GM21390 (cell line): Measurements from ENCODE around the gene TNNC2.
"Not testable (repeated sequence)": the region's sequence is repeated elsewhere in the genome, so short reads cannot be mapped to it uniquely, and the experiment has no call there.

ENCODE experiments used
- ATAC-seq: cut with Tn5 transposase; IDR thresholded peaks from one replicate; pipeline ENCODE4 v1.9.1; 2021; ENCODE audit not compliant: unreplicated experiment

TNNC2 gene

DNA sequence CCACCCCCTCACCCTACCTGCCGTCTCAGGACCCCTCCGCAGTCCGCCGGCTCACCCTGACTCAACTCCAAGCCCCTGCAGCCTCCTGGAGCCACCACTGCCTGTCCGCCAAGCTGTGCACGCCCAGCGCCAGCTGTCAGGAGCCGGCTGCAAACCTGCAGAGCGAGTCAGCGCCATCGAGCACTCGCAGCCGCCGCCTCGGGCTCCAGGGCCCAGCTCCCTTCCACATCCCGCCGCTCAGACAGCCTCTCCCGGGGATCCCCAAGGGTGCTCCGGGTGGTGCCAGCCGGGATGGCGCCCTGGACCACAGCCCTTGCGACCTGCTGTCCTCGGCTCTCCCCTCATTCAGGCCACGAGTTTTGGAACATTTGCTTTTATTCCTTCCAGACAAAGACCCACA, 4.3 kb downstream of the TNNC2 start:
- ATAC-seq: no peak

DNA sequence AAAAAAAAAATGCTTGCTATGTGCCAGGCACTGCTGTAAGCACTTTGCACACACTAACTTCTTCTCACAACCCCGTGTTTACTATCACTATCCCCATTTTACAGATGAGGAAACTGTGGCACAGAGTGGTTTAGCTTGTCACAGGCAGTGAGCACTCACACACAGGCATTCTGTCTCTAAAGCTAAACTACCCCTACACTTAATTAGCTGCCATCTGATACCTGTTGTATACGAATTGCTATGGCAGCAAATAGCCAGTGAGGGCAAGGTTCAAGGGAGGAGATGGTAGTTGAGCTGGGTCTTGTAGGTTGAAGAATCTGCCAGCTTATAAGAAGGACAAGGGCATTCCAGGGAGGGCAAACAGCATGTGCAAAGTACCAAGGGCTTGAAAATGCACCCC, 5.2 kb downstream of the TNNC2 start:
- ATAC-seq: no peak

DNA sequence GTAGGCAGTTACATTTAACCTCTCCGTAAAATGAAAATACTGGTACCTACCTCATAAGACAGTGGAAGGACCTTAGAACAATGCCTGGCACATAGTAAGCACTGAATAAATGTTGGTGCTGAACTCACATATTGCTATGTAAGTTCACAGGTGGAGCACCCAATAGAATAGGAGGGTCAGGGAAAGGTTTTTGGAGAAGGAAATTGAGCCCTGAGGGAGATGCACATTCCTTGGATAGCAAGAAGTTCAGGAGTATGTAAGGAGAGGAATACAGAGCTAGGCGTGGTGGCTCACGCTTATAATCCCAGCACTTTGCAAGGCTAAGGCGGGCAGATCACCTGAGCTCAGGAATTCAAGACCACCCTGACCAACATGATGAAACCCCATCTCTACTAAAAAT, 7.6 kb downstream of the TNNC2 start:
- no peak for ATAC-seq

DNA sequence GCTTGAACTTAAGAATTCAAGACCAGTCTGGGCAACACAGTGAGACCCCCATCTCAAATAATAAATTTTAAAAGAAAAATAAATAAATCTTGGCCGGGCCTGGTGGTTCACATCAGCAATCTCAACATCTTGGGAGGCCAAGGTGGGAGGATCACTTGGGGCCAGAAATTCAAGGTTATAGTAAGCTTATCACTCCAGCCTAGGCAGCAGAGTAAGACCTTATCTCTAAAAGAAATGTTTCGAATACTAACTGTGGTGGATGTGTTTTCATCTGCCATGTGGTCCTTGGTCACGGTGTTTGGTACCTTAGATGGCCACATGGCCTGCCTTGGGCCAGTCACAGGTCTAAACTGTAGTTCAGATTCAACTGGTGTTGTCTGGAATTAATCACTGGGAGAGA, 8.9 kb downstream of the TNNC2 start:
- no peak for ATAC-seq

DNA sequence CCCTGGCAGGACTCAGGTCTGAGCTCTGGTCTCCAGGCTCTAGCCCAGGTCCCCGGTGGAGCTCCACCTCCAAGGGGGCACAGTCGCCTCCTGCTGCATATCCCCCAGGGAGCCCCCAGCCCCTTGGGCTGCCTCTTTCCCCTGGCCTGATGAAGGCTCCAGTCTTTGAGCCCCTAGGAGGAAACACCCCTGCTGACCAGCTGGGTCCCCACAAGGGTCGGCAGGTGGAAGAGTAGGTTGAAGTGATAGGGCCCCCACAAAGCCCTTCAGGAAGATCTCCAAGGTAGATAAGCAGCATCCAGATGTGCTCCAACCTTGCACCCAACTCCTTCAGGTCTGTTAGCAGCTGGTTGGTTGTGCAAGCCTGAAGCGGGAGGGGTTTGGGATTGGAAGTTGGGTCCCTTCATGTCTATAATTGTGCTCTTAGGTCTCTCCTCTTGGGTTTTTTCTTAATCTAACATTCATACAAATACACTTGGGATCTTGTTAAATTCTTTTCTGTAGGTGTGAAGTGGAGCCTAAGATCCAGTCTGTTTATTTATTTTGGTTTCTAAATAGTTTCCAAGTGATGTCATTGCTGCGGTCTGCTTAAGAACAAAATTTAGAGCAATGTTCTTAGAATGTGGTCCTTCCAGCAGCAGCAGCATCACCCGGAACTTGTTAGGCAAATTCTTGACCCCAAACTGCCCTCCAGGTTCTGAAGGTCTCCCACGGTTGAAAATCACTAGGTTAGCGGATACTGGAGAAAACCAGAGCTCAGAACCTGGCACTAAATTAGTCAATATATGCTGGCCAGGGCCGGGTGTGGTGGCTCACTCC, 9.5 kb downstream of the TNNC2 start:
- ATAC-seq: no peak

DNA sequence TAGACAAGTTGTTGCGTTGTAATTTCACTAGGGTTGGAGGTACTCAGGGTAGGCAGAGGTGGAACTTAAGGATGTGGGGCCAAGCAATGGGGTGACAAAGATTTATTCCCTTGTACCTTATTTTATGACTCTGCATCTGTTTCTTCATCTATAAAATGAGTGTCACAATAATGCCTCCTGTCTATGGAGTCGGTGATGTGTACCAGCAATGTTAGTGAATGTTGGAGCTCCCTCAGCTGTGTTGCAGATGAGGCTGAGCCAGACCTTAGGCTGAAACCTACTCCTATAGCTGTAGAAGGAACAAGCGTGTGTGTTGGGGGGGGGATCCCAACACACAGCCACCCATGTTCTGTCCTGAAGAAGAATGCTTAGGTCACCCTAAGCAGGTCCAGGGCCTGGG, 10.2 kb downstream of the TNNC2 start:
- ATAC-seq: no peak

DNA sequence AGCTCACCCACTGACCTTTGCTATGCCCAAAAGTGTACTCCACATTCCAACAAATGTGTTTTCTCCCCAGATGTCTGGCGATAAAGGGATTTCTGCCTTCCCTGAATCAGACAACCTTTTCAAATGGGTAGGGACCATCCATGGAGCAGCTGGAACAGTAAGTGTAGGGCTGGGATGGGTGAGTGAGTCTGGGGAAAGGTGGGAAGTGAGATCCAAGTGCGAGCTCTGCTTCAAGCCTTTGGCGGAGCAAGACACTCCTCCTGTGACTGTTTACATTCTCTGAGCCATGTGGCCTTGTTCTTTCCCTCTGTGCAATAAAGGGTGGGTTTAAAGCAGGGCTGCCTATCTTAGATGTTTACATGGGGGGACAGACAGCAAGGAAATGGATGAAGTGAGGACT, 12.8 kb downstream of the TNNC2 start:
- no peak for ATAC-seq

DNA sequence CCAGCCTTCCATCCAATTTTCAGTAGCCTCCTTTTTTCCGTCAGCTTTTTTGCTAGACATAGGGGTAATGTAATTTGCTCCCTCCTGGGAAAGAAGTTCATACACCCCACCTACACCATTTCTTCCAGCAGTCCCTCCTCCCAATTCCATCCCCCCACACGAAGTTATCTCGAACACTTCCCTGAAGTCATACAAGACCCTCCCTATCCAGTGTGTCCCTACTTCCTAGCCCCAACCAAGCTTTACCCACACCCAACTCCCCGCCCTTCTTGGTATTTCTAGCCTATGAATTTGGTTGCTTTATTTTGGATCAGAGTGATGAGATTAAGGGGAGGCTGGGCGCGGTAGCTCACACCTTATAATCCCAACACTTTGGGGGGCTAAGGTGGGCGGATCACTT, 13.6 kb downstream of the TNNC2 start:
- no peak for ATAC-seq

DNA sequence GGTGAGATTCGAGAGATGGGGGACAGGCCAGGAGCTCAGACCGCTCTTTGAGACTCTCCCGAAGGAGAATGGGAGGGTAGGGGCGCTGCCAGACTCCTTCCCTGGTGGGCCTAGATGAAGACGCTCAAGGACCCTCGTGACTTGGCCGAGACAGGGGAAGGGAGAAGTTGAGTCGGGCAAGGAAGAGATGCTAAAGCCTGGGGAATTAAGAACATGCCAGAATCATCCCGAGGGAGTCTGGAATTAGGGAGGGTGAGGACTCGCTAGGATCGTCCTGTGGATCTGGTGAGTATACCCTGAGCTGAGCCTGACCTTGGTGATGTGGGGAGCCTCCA, 14.1 kb downstream of the TNNC2 start:
- no peak for ATAC-seq

DNA sequence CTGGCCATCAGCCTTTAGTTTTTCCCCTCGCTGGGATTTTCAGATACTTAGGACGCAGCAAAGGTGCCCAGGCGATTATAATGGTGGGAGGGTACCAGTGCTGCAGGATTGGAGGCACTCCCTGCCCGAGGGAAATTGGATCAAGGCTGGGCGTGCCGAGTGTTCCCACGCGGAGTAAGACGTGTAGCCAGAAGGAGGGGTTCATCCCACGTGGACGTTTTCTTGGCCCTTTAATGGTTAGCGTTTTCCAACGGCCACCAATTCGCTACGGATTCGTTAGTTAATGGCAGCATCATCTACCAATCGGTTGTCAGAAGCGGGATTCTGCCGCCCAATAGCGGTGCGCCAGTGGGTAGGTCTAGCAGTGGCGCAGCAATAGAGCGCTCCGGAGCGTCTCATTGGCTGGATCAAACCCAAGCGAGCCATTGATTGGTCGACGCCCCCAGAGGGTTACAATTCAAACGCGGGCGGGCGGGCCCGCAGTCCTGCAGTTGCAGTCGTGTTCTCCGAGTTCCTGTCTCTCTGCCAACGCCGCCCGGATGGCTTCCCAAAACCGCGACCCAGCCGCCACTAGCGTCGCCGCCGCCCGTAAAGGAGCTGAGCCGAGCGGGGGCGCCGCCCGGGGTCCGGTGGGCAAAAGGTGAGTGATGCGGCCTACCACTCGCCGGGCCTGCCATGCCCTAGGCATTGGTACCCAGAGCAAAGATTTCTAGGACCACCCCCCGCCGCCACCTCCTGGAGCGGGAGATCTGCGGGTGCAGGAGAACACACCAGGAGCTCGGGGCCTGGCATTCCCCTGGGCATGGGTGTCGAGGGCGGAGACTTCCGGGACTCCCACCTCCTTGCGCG, 14.7 kb downstream of the TNNC2 start, which contains the start of gene UBE2C:
TSS of gene UBE2C (plus strand) at position 488 of the 849 bp plus-strand sequence. CDS start at position 540, 52 bp downstream.
- peak; percentile 98 for ATAC-seq

DNA sequence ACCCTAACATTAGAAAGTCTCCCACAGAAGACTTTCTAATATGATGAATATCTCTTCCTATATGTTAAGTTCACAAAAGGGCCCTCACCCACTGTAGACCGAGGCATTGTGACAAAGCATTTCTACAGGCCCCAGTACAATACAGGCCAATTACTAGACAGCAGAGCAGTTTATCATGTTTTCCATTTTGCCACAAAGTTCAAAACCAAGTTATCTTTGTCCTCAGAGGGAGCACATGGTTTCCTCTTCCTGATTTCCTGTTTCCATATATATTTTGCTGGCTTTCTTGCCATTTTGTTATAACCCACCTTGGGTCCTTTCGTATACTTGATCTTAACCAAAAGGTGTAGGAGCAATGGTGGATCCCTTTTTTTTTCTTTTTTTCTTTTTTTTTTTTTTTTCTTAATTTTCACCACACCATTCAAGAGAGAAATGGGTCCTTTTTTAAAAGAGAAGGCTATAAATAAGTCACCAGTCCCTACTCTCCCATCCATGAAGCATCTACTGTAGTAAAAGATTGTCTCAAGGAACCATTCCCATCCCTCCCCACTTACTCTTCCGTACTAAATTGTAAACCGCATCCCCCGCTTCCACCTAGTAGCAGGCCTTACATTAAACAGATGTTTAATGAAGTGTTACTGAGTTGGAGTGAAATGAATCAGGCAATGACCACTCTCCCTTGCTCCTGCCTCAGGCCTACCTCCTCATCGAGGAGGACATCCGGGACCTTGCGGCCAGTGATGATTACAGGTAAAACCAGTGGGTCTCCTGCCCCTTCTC, 16.7 kb downstream of the TNNC2 start:
- no peak for ATAC-seq

DNA sequence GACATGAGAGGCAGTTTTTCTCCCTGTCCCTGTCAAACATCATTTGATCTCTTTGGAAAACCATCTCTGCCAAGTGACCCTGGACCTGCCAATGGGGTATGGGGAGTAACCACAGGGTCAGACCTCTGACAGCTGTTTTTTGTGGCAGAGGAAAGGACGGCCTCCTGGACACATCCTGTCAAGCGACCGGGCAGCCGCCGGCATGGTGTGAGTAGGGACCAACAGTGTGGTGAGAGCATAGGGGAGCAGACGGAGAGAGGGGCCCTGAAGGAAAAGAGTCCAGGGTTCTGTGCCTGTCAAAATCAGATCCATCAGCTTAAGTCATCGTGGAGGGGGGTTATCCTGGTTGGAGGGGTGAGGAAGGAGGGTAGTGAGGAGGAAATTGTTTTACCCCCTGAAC, 25.3 kb downstream of the TNNC2 start:
- no peak for ATAC-seq

DNA sequence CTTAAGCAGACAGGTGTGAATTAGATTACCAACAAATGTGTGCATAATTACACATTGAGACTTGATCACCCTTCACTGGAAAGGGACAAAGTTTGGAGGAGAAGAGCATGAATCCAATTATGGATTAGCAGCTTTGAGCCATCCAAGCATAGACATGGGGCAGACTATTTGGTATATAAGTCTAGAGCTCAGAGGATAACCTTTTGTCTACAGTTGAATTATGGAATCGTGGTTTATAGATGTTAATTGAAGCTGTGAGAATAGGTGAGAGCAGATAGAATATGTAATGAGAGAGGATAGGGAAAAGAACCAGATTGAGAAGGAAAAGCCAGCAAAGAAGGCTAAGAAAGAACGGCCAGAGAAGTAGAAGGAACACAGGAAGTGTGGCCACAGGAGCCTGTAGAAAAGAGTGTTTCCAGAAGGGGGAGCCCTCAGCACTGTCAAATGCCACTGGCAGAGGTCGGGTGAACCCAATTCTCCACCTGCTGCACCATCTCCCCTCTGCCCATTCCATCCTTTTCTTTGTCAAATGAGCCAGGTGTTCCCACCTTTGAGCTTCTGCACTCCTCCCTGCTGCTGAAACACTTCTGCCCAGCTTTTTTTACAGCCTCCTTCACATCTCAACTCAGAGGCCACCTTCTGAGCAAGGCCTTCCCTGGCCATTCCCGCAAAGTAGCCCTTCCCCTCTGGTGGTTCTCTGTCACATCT, 28.0 kb downstream of the TNNC2 start:
- peak; percentile 53 for ATAC-seq

DNA sequence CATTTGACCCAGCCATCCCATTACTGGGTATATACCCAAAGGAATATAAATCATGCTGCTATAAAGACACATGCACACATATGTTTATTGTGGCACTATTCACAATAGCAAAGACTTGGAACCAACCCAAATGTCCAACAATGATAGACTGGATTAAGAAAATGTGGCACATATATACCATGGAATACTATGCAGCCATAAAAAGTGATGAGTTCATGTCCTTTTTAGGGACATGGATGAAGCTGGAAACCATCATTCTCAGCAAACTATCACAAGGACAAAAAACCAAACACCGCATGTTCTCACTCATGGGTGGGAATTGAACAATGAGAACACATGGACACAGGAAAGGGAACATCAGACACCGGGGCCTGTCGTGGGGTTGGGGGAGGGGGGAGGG, 29.2 kb downstream of the TNNC2 start:
- ATAC-seq: not testable (repeated sequence)

DNA sequence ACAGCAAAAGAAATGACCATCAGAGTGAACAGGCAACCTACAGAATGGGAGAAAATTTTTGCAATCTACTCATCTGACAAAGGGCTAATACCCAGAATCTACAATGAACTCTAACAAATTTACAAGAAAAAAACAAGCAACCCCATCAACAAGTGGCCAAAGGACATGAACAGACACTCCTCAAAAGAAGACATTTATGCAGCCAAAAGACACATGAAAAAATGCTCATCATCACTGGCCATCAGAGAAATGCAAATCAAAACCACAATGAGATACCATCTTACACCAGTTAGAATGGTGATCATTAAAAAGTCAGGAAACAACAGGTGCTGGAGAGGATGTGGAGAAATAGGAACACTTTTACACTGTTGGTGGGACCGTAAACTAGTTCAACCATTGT, 29.6 kb downstream of the TNNC2 start:
- not testable (repeated sequence) for ATAC-seq

DNA sequence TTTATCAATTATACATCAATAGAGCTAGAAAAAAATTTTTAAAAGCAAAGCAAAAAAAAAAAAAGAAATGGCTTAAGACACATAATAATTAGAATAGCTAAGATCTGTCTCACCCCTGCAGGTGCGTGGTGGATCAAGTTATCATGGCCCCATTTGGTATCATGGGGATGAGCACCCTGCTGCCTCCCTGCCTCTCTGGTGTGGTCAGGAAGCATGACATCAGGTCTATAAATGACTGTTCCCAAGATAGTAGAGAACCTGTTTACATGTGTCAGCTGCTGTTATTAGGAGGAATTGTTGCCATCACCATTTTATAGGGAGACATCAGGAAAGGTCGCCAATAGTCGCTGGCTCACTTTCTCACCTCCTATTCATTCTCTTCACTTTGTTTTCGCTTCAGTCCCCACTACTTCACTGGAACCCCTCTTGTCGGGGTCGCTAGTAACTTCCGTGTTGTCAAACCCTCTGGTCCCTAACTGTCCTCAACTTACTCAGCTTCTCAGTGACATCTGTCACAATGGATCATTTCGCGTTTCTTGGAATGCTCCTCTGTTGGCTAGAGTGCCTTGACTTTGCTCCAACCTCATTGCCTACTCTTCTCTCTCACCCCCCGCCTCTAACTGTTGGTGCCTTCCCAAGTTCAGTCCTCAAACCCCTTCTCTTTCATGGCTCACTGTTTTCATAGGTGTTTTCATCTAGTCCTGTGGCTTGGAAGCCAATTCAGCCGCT, 30.6 kb downstream of the TNNC2 start:
- no peak for ATAC-seq

DNA sequence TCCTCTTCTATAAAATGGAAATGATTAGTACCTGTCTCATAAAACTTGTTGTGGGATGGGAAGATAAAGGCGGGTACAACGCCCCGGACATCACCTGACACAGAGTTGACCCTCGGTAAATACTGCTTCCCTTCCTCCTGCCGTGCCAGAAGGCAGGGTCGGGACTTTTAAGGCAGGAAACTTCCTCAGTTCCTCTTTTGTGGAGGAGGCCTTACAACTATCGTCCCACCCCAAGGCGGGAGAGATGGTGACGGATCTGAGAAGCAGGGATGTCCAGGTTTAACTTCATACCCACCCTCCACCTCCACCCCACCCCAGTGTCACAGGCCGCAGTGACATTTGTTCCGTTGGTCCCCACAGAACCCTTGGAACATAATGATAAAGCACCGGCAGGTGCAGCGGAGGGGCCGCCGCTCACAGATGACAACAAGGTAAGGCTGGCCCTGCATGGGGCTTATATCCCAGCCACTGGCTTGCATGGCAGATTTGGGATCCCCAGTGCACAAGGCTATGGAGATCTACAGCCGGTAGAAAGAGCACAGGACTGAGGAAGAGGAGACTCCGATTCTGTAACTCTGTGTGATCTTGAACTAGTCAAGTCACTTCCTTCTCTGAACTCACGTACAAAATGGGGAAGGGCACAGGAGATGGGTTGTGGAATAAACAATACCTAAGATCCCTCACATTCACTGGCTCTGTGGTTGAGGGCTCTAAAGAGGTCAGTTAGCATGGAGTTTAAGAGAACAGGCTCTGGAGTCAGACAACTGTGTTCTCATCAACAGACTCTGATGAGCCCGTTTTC, 34.6 kb downstream of the TNNC2 start:
- peak; percentile 15 for ATAC-seq

DNA sequence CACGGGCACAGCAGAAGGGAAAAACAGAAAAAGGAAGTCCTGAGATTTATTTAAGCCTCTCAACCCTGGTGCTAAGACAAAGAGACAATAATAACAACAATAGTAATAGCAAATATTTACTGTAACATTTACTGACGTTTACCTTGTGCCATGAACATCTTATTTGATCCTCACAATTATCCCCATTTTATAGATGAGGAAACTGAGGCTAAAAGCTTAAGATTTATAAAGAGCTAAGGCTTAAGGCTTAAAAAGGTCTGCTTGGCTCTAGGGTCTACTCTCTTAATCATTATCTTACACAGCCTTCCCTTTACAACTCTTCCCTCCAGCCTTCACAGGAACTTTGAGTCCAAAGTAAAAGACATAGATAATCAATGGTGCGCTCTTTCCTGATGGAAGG, 38.8 kb downstream of the TNNC2 start:
- no peak for ATAC-seq

DNA sequence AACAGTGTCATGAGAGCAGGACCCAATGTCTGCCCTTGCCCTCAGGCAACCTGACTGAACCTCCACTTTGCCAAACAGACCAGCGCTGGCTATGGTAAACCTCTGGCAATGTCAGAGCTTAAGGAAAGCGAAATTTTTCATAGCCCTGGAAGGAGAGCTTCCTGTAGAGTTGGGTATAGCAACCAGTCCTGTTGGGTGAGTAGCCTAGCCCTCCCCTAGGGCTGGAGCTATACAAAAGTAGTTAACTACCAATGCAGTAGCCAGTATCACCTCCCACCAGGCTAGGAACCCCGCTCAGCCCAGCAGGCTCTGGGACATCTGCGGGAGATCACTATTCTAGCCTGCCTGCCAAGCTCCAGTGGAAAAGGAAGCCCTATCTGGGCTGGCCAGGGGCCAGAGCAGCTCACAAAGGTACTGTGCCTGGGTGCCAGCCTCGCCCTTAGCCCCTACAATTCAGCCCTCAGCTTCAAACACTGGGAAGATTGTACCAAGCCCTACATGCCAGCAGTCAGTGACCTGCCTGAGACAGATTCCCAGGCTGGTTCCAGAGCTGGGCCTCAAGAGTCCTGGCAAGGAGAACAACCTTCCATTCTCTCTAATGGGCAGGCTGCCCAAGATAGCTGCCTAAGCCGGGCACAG, 43.3 kb downstream of the TNNC2 start:
- no peak for ATAC-seq
